GM18907 (cell line): ENCODE results near the gene HHAT.
"Not testable (repeated sequence)": the region's sequence is repeated elsewhere in the genome, so short reads cannot be mapped to it uniquely, and the experiment has no call there.

Experiments
- ATAC-seq: cut with Tn5 transposase; IDR thresholded peaks from one replicate; pipeline ENCODE4 v1.9.1; 2021; ENCODE audit warnings: mild to moderate bottlenecking, moderate library complexity; ENCODE audit not compliant: unreplicated experiment

HHAT gene

DNA sequence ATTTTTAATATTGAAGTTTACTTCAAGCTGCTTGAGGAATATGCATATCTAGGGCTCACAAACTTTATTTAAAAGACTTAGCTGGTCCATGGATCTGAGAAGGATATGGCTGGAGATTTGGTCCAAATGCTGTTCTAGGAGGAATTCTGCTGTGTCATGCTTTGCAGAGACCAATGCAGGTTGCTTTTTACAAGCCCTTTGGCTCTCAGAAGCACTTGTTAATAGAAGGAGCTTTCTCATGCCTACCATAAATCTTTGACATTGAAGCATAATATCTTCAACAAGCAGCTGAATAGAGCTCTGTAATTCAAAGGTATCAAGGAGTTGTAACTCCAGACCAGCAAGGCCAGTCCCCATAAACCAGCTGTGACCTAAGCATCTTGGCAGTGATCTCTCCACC is 299.1 kb downstream of the HHAT start:
- ATAC-seq: no peak

DNA sequence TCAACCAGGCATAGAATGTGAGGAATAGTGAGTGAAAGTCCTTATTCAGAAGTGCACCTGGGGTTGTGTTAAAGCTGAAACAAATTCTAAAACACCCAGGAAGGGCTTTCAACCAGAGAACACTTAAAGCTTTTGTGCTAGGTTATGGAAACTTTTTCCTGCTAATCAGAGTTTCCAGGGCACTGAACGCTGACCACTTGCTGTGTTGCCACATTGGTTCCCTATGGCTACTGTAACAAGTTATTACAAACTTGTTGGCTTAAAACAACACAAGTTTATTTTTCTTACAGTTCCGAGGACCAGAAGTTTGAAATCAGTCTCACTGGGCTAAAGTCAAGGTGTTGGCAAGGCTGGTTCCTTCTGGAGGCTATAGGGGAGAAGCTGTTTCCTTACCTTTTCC is 300.6 kb downstream of the HHAT start:
- ATAC-seq: no peak

DNA sequence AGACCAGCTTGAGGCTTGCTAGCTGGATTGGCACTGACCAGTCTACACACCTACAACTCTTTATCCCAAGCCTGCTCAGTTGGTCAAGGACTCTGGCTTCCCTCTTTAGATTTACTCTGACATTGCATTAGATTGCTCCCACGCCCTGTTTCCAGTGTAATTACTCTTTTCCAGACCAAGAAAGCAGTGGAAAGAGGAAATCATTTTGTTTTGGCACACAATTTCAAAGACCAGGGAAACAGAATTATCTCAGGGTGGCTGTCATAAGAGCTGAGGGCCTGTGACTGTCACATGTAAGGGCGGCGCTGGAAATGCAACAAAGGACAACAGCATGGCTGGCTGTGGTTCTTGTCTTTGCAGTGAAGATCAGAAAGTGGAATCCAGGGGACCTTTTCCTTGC is 302.7 kb downstream of the HHAT start:
- no peak for ATAC-seq

DNA sequence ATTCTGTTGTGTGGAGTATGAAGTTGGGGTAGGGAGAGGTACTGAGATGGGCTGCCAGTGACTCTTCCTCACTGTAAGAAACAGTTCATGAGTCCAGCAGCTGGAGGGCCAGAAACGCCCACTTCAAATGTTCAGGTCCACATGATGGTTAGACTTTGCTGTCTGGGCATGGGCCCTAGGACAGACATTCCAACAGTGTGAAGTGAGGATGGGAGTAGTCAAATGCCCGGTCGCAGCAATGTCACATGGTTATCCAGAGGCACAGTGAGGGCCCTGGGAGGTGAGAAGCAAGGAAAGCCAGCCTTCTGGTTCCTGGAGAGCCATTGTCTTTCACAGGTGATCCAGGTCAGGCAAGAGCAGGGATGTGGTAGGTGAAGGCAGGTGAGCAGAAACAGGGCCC is 304.4 kb downstream of the HHAT start:
- ATAC-seq: no peak

DNA sequence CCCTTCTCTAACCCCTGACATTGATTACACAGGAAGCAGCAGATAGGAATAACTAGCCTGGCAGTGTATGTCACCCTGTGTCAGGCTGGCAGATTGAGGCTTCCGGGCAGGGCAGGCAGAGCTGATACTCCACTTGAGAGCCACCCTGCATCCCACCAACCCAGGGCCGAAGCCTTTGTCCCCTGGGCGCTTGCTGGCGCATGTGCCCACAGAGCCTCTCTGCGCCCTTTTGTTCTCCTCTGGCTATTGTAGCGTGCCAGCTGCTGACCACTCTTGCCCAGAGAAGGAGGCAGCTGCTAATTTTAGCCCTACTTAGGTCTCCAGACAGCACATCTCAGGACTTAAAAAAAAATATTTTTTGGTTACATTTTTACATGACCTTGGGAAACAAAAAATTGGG is 304.9 kb downstream of the HHAT start:
- no peak for ATAC-seq

DNA sequence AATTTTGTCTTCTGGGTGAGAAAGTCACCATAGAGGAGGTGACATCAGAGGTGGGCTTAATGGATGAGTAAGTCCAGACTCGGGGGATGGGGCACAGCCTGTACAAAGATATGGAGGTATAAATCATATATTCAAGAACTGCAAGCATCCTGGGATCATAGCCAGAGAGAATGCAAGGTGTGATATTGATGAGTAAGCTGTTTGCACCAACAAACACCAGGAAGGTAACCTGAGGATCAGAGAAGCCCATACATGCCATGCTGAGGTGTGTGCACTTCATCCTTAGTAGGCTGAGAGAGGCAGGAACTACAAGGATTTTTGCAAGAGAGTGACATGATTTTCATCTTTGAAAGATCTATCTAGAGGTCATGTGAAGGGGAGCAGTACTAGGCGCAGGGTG is 306.4 kb downstream of the HHAT start:
- ATAC-seq: no peak

DNA sequence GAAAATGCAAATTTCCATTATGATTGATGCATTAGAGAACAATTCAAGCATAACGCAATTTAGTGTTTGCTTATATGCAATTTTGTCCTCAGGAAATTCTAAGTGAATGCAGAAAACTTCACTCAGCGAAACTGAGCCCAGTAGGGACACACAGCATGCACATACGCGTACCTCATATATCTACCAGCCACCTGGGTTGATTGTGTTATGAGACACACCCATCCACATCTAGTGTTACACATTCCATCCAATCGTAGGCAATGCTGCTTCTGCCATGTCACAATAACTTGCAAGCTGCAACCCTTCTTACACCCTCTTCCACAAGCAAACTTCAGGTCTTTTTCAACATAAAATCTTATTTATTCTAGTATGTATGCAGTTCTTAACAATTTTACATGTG is 312.9 kb downstream of the HHAT start:
- ATAC-seq: no peak

DNA sequence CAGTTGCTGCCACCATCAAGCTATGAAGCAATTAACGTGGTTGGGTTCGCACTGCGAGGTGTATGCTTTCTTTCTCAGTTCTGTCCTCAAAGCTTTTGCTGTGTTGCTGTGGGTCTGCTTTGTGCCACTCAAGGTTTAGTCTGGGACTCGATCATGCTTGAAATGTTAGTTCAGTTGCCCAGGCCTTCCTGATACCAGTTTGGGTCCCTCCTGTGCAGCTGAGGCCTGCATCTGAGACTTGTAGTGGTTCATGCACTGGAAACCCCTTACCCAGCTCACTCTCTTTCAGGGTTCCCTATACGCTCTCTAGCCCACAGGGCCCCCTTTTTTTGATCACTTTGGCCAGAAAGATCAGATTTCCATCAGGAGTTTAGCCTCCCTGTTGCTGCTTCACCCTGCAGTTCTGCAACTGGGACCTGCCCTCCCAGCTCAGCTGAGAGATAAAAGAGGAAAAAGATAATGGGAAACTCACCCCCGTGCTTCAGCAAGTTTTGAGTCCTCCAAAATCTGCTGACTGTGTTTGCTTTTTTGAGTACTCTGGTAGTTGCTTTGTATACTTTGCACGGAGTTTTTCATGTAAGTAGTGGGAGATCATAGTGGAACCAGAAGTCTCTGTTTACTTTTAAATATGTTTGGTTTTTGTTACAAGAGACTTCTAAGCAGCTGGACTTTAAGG is 317.0 kb downstream of the HHAT start:
- ATAC-seq: no peak

DNA sequence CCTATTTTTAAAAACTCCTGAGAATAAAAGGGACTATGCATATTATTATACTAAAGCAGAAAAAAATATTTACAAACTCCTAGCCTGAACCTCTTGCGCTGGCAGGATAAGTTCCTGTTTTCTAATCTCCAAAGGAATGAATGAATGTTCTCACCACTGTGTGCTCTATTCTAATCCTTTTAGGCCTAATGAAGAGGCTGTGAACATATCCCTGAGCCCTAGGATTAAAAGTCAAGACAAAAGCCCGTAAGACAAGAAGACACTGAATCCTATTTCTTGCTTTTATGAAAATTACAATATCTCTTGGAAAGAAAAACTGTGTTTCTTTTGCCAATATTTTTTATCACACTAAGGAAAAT is 317.5 kb downstream of the HHAT start:
- no peak for ATAC-seq

DNA sequence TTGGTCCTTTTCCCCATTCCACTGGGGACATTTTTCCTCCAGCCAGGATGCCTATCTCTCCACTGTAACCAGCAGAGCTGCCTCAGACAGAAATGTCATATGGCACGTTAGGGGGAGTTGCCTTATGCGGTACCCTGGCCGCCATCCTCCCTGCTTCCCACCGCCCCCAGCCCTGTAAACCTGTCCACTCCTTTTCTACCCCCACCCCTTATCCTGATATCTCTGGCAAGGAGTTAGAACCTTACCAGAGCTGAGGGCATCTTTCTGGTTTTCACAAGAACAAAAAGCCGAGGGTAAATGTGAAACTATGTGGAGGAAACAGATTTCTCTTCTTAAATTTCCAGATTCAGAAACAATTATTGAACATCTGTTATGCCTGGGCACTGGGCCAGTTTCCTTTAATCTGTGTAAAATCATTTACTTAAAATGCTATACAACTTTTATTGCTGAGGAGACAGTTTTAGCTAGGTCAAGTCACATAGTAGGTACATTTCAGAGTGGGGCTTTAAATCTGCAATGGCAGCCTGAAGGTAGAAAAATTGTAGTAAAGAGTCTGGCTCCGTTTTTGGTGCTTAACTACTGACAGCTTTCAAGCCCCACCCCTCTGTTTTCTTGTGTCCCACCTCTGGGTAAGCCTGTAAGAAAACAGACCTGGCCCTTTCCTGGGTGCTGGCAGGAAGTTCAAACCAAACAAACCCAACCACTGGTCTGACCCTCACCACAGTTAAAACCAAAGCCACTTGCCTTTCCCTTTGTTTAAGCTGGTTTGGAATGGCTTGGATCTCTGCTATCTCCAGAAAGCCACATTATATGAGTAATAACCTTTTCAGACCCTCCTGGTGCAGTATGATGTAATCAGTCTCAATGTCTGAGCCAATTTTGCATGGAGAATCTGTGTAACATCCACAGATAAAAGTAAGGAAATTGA is 319.0 kb downstream of the HHAT start:
- ATAC-seq: no peak

DNA sequence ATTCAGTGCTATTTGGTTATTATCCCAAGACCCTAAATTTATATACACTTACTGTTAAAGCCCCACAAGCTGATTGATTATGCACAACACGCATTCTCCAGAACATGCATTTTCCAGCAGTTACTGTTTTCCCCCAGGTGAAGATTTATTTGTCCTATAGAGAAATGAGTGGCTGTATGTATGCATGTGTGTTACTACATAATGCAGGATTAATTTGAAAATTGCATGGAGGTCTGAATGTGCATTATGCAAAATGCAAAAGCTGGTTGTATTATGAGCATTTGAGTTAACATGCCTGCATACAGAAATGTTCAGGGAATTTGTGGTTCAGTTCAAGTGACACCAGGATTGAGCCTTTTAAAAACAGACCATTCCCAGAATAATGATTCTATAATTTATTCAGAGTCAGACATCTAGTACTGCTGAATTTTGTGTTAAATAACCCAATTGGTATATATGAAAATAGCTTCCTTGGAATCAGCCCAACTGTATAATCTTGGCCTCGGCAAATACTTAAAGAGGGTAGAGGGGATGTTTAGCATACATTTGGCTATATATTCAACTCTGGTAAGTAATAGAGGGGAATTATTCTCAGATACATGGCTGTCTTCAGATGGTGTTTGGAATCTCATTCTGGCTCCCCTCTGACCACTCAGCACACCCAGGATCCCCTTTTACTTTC is 320.0 kb downstream of the HHAT start:
- no peak for ATAC-seq

DNA sequence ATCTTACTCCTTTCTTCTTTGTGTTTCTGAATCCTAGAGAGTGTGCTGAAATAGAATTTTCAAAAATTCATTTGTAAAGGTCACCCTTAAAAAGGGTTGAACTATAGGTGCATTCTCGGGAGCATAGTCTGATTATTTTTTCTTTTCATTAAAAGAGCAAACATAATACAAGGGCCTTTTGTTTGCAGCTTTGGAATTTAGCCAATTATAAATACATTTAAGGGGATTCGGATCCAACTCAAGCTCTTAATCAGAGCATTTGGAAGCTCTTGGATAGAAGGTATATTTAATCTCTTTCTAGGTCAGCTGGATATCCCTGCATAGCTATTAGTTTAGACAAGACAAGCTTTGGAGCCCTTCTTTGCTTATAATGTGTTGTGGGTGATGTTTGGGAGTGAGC is 321.7 kb downstream of the HHAT start:
- ATAC-seq: no peak

DNA sequence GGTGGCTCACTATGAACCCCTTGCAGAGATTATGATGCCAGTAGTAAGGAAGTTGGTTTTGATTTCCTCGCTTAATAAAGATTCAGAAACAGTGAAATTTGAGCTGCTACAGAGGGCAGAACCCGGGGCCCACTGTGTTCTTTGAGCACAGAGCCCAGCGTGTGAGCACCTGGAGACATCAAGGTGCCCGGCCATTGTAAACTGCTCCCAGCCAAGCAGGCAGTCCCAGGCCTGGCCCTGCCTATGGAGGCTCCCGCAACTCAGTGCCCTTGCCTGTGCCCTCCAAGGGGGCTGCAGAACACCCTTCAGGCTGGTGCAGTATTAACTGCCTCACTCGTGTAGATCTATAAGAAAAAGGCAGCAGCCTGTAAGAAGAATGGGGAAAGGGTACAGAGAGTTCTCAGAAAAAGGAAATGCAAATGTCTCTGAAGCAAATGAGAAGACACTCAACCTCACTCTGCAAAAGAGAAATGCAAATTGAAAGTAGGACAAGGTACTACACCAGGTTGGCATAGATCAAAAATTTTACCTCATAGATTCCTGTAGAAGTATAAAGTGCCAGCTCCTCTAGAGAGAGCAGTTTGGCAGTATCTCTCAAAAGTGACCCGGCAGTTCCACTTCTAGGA is 323.7 kb downstream of the HHAT start:
- ATAC-seq: no peak

DNA sequence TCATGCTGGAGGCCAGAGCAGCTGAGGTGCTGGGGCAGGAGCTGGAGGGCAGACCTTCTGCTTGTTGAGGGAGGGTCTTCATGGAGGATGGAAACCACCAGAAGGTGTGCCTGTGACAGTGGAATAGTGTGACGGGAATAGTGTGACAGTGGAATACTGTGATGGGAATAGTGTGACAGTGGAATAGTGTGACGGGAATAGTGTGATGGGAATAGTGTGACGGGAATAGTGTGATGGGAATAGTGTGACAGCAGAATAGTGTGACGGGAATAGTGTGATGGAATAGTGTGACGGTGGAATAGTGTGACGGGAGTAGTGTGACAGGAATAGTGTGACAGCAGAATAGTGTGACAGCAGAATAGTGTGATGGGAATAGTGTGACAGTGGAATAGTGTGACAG is 325.1 kb downstream of the HHAT start:
- ATAC-seq: no peak

DNA sequence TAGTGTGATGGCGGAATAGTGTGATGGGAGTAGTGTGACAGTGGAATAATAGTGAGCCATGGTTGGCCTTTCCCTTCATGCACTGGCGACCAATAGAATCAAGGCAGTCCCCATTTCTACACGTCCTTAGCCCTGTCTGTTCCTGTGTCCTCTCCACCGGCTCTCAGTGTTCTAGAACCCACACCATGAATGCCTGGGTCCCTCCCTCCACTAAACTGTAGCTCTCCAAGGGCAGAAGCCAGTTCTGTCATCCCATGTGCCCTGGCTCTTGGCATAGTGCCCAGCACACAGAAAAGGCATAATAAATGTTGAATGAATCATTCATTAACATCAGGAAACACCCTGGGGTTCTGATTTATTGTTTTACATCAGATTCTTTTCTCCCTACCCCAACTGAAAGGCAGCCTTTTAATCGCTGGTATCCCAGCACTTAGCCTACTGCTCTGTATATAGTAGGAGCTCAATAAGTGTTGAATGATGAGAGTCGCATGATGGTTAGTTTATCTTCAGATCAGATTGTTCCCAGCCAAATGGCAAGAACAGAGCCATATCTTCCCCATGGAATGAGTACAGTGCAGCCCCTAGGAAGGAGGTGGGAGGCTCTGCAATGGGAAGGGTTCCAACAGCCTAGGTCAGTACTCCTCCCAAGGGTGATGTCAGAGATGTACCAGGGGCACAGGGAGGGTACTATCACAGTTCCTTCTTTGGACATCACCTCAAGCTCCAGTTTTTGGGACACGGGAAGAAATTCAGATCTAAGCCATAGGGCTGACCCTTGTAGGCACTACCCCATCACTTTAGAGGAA is 325.7 kb downstream of the HHAT start:
- no peak for ATAC-seq

DNA sequence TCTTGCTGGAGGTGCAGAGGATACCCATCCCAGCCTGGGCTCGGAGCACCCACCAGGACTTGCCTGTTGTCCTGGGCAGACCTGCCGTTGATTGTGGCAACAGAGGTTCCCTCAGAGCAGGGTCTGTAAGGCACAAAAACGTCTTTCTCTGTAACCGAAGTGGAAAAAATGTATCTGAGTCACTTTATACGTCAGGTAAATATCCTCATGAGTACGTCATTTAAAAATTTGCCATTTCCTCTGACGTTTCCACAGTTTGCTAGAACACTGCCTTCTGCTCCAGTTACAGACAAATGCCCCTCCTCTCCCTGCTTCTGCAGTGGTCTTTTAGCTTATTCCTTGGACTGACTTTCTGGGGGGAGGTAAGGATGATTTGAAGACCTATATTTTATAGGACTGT is 326.8 kb downstream of the HHAT start:
- no peak for ATAC-seq

DNA sequence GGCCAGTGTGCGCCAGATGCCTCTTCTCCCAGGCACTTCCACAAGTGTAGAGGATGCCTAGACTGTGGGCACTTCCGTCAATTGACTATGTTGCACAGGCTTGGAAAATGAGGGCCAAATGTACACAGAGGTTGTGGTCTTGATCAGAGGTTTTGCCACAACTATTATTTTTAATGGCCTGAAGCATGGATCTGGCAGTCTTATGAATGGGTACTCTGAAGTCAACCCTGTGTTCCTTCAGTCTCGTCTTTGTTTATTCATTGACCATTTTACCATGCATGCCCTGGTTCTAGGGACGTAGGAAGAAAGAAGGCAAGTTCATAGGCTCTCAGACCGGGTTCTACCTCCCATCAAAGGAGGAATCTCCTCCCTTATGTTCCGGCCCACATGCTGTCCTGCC is 329.1 kb downstream of the HHAT start:
- ATAC-seq: no peak

DNA sequence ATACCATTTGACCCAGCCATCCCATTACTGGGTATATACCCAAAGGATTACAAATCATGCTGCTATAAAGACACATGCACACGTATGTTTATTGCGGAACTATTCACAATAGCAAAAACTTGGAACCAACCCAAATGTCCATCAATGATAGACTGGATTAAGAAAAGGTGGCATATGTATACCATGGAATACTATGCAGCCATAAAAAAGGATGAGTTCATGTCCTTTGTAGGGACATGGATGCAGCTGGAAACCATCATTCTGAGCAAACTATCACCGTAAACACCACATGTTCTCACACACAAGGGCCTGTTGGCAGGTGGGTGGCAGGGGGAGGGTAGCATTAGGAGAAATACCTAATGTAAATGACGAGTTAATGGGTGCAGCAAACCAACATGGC is 332.8 kb downstream of the HHAT start:
- ATAC-seq: not testable (repeated sequence)

DNA sequence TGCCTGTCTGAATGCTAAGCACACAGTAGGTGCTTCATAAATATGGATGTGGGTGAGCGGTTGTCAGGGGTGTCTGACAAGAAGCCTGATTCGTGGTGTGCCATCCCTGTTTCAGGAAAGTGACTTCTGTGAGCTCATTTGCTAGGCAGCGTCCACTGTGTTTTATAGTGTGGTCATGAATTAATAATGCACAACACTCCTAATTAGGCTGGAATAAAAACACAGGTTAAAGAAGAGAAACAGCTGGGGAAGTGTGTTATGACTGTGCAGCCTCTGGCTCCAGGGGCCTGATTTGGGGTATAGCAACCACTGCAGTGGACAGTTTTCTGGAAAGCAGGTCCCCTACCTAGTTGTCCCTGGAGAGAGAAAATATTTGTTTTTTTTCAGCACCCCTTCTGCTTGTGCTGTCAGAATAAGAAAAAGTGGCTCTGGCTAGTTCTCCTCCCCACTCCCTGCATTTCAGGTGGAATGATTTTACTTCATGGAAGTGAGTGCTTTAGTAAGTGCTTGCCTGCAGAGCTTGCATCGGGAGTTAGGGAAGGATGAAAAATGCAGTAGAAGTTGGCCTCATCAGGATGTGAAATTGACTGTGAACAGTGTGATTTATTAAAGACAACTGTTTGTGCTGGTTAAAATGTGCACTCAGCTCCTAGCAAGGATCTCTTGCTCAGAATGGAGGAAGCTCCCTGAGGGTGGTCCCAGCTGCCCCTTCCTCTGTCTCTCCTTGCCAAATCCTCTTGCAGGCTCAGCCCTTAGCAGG is 333.8 kb downstream of the HHAT start:
- ATAC-seq: no peak
